Activated T-cell treated with anti-CD3 and anti-CD28 coated beads, Interleukin-2, amount 50 U/mL, for 72 hours (primary cell): Measurements from ENCODE around the gene PEDS1. TPM values are rescaled to one million over a fixed set of nuclear protein-coding genes. Genes with fewer than 3 reads are reported as not detected.
A peak's percentile ranks its signal among the peaks of the same experiment; 100 is the strongest.
"Not testable (repeated sequence)": the region's sequence is repeated elsewhere in the genome, so short reads cannot be mapped to it uniquely, and the experiment has no call there.

Experiments
- ATAC-seq, 2 donors: fragments of 150-1000 bp; cut with Tn5 transposase; replicated peaks in 1 of 2; 2 replicates each; pipeline ENCODE4 v1.10.0; 2021; ENCODE audit warnings: moderate library complexity in 2 of 2, mild to moderate bottlenecking in 1 of 2
- DNase-seq, 2 donors: peaks; one replicate each; pipeline ENCODE4 v3.0.0; 2021 to 2022; ENCODE audit warnings: mixed read lengths in 1 of 2
- H3K27ac Mint-ChIP-seq: one replicate; pipeline ENCODE4 v1.8.0; 2022; ENCODE audit warnings: mild to moderate bottlenecking, moderate library complexity, mixed read lengths
- H3K27me3 Mint-ChIP-seq: one replicate; pipeline ENCODE4 v1.8.0; 2022; ENCODE audit warnings: low read depth, mixed read lengths
- H3K36me3 Mint-ChIP-seq, 2 donors: one replicate each; pipeline ENCODE4 v1.8.0; 2022; ENCODE audit warnings: mixed read lengths in 2 of 2, mild to moderate bottlenecking in 1 of 2; ENCODE audit not compliant: insufficient read depth in 2 of 2
- H3K4me1 Mint-ChIP-seq: one replicate; pipeline ENCODE4 v1.8.0; 2022; ENCODE audit warnings: low read depth, mixed read lengths
- H3K4me3 Mint-ChIP-seq, 2 donors: one replicate each; pipeline ENCODE4 v1.8.0; 2022; ENCODE audit warnings: mild to moderate bottlenecking in 2 of 2, mixed read lengths in 2 of 2, moderate library complexity in 2 of 2
- H3K9me3 Mint-ChIP-seq, 2 donors: one replicate each; pipeline ENCODE4 v1.8.0; 2022; ENCODE audit warnings: mixed read lengths in 2 of 2
- total RNA-seq, 2 donors: library from RNA; stranded (reverse); gene quantifications; one replicate each; pipeline ENCODE4 v1.2.3, GENCODE V29; 2022

The PEDS1 gene
- total RNA-seq, 2 donors from 2014 or later: 14.4 to 17.9 TPM

DNA sequence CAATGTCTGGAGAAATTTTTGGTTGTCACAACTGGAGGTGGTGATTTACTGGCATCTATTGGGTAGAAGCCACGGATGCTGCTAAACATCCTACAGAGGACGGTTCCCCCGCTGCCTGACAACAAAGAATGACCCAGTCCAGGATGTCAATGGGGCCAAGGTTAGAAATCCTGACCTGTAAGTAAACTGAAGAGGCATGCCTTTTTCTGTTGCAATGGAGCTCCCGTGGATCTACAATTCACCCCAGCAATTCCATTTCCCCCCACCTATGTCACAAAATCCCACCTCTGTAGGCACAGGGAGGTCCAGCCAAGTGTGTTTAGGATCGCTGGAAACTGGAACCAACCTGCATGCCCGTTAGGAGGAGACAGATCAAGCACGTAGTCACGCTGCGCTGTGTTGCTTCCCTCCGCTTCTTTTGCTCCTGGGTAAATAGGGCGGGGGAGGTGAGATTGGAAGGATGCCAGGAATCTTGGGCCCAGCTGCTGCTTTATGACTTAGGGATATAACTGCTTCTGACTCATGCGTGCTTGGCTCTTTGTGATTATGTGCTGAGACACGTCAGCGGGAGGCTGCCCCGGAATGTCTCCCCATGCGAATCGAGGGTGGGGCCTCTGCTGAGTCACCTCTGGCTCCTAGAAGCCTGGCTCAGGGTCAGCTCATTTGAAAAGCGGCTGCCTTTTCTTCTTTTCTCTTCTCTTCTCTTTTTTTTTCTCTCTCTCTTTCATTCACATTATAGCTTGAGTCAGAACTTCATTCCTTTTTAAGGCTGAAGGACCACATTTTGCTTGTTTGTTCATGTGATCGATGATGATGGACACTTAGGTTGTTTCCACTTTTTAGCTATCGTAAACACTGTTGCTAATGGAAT lies 12.4 kb upstream of the PEDS1 start:
- H3K27me3 Mint-ChIP-seq: peaks cover 9% of the 10 kb centered on the region
- H3K9me3 Mint-ChIP-seq: peaks cover 0 to 2% of the 10 kb centered on the region in 2 donors
- ATAC-seq (peak; percentile 99 to 100), DNase-seq (peak; percentile 83 to 90)
- peaks cover 0 to 2% of the 10 kb centered on the region in 2 donors for H3K36me3 Mint-ChIP-seq
- peak overlapping the region; percentile 5 for H3K27ac Mint-ChIP-seq
- peak overlapping the region; percentile 52 to 73 for H3K4me3 Mint-ChIP-seq
- H3K4me1 Mint-ChIP-seq: peaks cover 18% of the 10 kb centered on the region

DNA sequence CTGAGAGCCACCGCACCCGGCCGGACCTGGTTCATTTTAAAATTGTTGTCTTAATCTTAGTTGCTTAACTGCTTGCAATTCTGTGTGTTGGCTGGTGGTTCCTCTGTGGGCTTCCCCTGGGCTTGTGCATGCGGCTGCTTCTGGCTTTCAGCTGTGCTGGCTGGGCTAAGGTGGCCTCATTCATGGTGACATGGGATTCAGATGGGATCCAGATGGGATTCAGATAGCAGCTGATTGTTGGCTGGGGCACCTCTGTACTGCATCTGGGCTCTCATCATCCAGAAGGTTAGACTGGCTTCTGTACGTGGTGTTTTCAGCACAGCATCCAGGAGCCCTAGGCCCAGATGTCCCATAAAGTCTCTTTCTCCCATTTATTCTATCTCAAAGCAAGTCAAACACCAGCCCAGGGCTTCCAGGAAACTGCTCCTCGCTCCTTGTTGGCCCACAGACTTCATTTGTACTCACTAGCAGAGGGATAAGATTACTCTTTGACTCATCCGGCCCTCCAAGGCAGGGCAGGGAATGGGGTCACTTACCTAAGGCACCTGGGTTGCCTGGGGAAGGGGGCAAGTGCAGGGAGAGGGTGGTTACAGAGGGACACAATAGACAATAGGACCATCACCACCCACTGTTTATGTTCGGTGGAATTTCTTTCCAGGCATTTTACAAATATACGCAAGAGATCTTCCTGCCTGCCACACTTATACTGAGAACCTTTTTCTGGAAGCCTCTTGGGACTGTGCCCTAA lies 10.2 kb upstream of the PEDS1 start:
- Mint-ChIP-seq H3K36me3 (no peaks in the 10 kb centered on the region), H3K4me1 (peaks cover 12% of the 10 kb centered on the region), H3K4me3 (no peak overlapping the region), H3K9me3 (no peaks in the 10 kb centered on the region), H3K27me3 (no peaks in the 10 kb centered on the region), H3K27ac (no peak overlapping the region)
- DNase-seq (no peak), ATAC-seq (no peak)

DNA sequence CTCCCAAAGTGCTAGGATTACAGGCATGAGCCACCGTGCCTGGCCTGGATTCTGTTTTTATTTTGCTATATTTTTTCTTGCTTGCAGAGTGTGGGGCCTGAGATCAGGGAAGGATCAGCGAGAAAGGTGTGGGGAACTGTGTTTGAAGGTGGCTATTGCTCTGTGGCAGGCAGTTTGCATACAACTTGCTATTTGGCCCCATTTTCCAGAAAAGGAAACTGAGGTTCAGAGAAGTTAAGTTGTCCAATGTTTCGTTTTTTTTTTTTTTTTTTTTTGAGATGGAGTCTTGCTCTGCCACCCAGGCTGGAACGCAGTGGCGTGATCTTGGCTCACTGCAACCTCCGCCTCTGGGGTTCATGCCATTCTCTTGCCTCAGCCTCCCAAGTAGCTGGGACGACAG lies 8.0 kb upstream of the PEDS1 start:
- H3K27ac Mint-ChIP-seq: not testable (repeated sequence)

DNA sequence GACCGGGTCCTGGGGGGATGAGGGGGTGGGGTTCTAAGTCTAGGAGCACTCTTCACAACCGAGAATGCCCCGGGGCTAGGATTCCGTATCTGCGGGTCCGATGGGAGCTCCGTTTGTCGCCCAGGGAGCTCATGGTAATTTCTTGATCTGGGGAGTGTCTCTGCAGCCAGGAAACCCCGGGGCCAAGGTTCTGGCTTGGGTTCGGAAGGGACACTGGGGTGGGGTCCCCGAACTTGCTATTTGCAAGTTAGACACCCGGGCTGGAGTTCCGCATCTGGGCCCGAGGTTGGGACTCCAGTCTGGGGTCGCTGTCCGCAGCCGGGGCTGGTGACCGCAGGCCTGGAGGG lies 397 bp downstream of the PEDS1 start:
- H3K27me3 Mint-ChIP-seq: no peaks in the 10 kb centered on the region

More for the DNA sequence above, 8.0 kb upstream of the PEDS1 start:
- H3K36me3 Mint-ChIP-seq, DNase-seq, H3K4me3 Mint-ChIP-seq, H3K9me3 Mint-ChIP-seq, H3K27me3 Mint-ChIP-seq, ATAC-seq: not testable (repeated sequence)
- H3K4me1 Mint-ChIP-seq: peaks cover 12% of the 10 kb centered on the region

DNA sequence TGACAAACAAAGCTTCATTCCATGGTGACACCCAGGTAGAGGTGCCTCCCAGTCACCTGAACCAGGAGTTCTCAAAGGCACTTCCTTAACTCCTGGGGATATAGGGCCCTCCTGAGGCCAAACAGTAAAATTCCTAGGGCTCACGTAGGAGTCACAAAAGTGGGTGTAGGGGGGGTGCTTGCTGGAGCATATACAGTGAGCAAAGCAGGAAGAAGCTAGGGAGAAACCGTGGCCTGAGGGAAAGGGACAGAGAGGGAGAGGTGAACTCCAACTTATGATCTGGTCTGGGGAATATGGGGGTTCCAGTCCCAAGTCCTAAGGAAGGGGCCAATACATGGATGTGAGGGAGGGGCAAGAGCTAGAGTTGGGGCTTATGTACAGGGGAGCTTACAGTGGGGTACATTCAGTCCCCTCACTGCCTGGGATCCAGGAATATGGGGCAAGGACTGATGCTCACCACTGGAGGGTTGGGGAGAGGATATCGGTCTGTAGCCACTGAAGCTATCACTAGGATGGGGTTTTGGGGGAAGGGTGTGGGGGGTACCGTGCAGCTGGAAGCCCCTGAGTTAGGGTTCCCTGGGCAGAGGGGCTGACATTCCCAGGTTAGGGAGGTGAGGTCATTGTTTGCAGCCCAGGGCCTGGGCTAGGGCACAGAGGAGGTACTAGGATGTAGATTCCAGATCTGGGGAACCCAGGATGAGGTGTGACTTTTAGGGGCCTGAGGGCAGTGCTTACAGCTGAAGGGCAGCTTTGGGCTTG lies 950 bp downstream of the PEDS1 start:
- H3K4me3 Mint-ChIP-seq: peak overlapping the region; percentile 86 to 94
- H3K9me3 Mint-ChIP-seq: no peaks in the 10 kb centered on the region
- no peaks in the 10 kb centered on the region for H3K27me3 Mint-ChIP-seq
- no peak for DNase-seq
- peaks cover 57% of the 10 kb centered on the region for H3K4me1 Mint-ChIP-seq
- no peak for ATAC-seq
- peaks cover 1 to 2% of the 10 kb centered on the region in 2 donors for H3K36me3 Mint-ChIP-seq
- peak overlapping the region; percentile 77 for H3K27ac Mint-ChIP-seq

More for the DNA sequence above, 397 bp downstream of the PEDS1 start:
- Mint-ChIP-seq H3K9me3 (no peaks in the 10 kb centered on the region), H3K4me3 (peak overlapping the region; percentile 86 to 94), H3K36me3 (peaks cover 1 to 2% of the 10 kb centered on the region in 2 donors), H3K27ac (no peak overlapping the region), H3K4me1 (peaks cover 51% of the 10 kb centered on the region)
- DNase-seq (peak; percentile 12 to 14), ATAC-seq (no peak)

DNA sequence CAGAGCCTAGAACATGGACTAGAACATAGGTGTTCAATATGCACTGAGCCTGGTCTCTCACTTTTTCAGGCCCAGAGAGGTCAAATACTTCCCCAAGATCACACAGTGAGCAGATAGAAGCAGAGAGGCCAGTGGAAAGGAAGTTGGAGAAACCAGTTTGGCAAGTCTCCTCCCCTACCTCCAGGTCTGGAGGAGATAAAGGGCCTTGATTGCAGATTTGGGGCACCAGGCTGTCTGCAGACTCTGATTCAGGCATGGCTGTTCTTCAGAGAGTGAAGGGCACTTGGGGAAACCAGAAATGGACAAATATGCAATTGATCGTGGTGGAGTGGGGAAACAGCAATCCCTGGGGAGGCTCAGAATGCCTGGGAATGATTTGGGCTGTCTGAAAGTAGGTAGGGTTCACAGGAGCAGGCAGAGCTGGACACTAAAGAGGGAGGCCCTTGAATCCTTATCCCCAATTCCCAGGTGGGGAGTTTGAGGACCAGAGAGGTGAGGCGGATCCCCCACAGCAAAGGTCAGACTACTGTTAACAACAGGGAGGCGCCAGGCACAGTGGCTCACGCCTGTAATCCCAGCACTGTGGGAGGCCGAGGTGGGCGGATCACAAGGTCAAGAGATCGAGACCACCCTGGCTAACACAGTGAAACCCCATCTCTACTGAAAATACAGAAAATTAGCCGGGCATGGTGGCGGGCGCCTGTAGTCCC lies 2.3 kb downstream of the PEDS1 start:
- Mint-ChIP-seq H3K9me3 (no peaks in the 10 kb centered on the region), H3K27ac (peak overlapping the region; percentile 68), H3K4me3 (peak overlapping the region; percentile 86 to 94), H3K27me3 (no peaks in the 10 kb centered on the region), H3K4me1 (peaks cover 71% of the 10 kb centered on the region), H3K36me3 (peaks cover 1 to 2% of the 10 kb centered on the region in 2 donors)
- DNase-seq (no peak), ATAC-seq (no peak)

DNA sequence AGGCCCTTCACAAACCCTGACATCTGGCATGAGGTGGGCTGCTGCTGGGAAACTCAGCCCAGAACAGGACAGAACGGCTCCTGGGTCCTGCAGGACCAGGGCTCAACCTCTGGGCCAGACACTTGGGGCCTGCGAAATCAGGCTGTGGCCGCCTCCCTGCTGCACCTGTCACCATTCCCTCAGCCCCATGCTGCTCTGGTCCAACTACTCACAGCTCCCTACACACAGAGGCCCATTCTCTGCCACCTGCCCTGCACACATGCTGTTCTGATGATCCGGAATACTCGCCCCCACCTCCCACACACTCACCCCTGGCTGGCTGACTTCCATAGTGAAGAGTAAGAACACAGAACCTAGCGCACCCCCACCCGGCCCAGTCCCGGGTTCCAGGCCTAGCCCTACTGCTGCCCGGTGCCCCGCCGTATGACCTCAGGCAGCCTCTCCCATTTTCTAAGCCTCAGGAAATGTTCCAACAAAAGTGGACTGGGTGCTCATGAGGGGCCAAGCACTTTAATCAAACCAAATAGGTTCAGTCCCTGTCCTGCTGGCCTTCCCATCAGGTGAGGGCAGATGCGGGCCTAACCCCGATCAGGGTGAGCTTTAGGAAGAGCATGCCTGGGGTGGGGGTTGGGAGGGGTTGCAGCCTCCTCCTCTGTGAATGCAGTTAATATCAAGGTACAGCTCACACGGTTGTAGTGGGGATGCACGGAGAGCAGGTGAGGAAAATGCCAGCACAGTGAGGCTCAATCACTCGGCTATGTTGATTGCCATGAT lies 3.9 kb downstream of the PEDS1 start:
- Mint-ChIP-seq H3K4me1 (peaks cover 76% of the 10 kb centered on the region), H3K27ac (peak overlapping the region; percentile 69), H3K36me3 (peaks cover 1 to 2% of the 10 kb centered on the region in 2 donors), H3K27me3 (no peaks in the 10 kb centered on the region), H3K4me3 (no peak overlapping the region), H3K9me3 (no peaks in the 10 kb centered on the region)
- ATAC-seq: no peak
- DNase-seq: no peak

DNA sequence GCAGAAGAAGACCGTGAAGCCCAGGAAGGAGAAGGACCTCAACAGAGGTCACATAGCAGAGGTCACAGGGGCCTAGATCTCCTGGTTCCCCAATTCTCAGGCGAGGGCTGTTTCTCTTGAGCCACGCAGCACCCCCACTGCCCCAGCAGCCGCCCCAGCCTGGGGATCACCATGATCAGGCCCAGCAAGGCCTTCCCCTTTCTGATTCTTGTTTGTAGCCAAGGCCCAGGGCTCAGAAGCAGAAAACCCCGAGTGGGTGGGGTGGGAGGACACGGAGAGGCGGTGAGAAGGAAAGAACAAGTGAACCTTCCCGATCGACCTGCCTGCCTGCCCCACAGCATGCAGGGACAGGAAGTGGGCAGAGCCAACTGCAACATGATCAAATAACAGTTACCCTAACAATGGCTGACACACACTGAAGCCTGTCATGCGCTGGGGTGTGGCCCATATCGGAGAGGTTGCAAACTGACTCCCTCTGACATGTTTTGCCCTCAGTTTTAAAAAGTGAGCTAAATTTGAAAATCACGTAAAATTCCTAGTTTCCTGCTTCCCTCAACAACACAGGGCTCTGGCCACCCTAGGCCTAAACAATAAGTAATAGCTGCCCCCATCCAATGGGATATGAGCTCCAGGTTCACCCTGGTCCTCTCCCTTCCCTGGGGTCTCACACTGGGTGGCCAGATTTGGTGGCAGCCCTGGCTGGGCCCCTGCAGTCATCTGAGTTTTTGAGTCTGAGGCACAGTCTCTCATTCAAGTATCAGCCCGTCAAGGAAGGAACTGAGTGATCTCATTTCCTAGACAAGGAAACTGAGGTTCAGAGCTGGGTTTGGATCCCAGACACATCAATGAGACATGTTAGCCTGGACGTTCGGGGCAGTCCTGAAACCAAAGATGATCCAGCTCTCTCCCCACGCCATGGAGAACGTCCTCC lies 6.5 kb downstream of the PEDS1 start:
- H3K36me3 Mint-ChIP-seq: peaks cover 0 to 9% of the 10 kb centered on the region in 2 donors
- H3K4me1 Mint-ChIP-seq: peaks cover 62% of the 10 kb centered on the region
- no peaks in the 10 kb centered on the region for H3K9me3 Mint-ChIP-seq
- no peaks in the 10 kb centered on the region for H3K27me3 Mint-ChIP-seq
- peak; percentile 98 to 99 for ATAC-seq
- peak; percentile 80 to 81 for DNase-seq
- H3K27ac Mint-ChIP-seq: peak overlapping the region; percentile 98
- peak overlapping the region; percentile 82 to 91 for H3K4me3 Mint-ChIP-seq

DNA sequence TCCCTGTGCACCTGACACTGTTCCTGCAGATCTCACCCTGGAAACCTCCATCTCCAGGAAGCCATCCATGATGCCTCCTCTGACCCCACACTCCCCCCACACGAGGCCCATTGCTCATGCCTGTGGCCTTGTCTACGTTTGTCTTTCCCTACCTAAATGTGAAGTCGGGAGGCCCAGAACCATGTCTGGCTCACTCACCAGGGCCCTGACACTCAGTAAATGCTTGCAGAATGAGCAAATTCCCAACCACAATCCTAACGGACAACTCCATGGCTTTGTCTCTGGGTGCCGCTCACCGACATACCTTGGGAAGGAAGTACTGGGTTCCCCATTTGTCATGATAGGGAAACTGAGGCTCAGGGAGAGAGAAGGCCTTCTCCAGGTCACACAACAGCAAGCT lies 7.3 kb downstream of the PEDS1 start:
- H3K27me3 Mint-ChIP-seq: no peaks in the 10 kb centered on the region
- H3K27ac Mint-ChIP-seq: peak overlapping the region; percentile 98
- no peak for DNase-seq
- H3K9me3 Mint-ChIP-seq: no peaks in the 10 kb centered on the region
- peak overlapping the region; percentile 82 to 91 for H3K4me3 Mint-ChIP-seq
- peaks cover 0 to 9% of the 10 kb centered on the region in 2 donors for H3K36me3 Mint-ChIP-seq
- peaks cover 55% of the 10 kb centered on the region for H3K4me1 Mint-ChIP-seq
- ATAC-seq: no peak

DNA sequence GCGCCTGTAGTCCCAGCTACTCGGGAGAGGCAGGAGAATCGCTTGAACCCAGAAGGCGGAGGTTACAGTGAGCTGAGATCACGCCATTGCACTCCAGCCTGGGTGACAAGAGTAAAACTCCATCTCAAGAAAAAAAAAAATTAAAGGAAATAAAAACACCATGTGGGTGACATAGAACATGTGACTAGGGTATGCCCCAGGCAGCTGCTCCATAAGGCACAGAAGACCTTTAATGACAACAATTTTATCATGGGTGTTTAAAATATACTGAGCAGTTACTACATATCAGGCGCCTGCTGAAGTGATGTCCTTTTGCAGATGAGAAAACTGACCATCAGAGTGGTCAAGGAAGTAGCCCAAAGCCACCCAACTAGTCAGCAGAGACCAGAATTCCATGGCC lies 8.0 kb downstream of the PEDS1 start:
- no peak for ATAC-seq
- Mint-ChIP-seq H3K4me3 (peak overlapping the region; percentile 82 to 91), H3K27me3 (no peaks in the 10 kb centered on the region), H3K4me1 (peaks cover 49% of the 10 kb centered on the region), H3K27ac (no peak overlapping the region), H3K9me3 (no peaks in the 10 kb centered on the region), H3K36me3 (peaks cover 0 to 10% of the 10 kb centered on the region in 2 donors)
- DNase-seq: no peak

DNA sequence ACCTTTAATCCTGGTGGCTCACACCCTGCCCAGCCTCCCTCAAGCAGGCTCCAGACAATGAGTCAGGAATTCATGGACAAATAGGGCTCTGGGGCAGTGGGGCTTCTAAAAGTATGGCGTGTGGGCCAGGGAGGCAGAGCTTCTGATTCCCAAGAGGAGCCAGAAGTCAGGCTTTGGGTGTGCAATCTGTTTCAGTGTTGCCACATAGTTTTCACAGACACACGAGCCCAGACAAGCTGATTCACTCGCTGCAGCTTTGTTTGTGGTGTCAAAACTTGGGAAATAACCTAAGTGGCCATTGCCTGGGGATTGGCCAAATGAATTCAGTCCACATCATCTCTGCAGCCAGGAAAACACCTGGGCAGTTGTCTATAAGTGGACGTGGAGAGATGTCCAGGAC lies 9.2 kb downstream of the PEDS1 start:
- H3K36me3 Mint-ChIP-seq: peaks cover 3 to 14% of the 10 kb centered on the region in 2 donors
- H3K4me1 Mint-ChIP-seq: peaks cover 40% of the 10 kb centered on the region
- ATAC-seq: no peak
- H3K27me3 Mint-ChIP-seq: no peaks in the 10 kb centered on the region
- DNase-seq: no peak
- H3K4me3 Mint-ChIP-seq: no peak overlapping the region
- no peaks in the 10 kb centered on the region for H3K9me3 Mint-ChIP-seq
- no peak overlapping the region for H3K27ac Mint-ChIP-seq
